ENCODE data around the gene ABI1.

DNA sequence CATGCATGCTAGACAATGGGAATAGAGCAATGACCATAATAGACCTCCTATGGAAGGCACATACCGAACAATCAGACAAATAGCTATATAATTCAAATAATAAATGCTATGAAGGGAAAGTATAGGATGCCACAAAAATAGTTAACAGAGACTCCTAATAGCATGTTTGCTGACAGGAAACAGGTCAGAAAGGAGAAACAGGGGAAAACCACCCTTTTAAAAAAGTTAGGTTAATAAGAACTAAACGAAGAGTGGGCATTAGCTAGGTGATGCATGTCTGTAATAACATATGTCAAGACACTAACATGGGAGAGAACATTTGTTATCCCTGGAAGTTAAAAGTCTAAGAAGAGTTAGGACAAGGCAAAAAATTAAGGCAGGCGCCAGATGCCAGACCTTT, 58.9 kb downstream of the ABI1 start:
- TF ChIP-seq, protein P1, sequence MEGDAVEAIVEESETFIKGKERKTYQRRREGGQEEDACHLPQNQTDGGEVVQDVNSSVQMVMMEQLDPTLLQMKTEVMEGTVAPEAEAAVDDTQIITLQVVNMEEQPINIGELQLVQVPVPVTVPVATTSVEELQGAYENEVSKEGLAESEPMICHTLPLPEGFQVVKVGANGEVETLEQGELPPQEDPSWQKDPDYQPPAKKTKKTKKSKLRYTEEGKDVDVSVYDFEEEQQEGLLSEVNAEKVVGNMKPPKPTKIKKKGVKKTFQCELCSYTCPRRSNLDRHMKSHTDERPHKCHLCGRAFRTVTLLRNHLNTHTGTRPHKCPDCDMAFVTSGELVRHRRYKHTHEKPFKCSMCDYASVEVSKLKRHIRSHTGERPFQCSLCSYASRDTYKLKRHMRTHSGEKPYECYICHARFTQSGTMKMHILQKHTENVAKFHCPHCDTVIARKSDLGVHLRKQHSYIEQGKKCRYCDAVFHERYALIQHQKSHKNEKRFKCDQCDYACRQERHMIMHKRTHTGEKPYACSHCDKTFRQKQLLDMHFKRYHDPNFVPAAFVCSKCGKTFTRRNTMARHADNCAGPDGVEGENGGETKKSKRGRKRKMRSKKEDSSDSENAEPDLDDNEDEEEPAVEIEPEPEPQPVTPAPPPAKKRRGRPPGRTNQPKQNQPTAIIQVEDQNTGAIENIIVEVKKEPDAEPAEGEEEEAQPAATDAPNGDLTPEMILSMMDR (tag by site-specific recombination; IDR thresholded peaks at IDR 0.05): no peak
- TF ChIP-seq YY1 (tag by site-specific recombination; IDR thresholded peaks at IDR 0.05) (no peak), ZNF792 (tag by site-specific recombination; IDR thresholded peaks at IDR 0.05) (no peak), ZBTB21 (tag by site-specific recombination; IDR thresholded peaks at IDR 0.05) (no peak), ZNF324 (tag by site-specific recombination; IDR thresholded peaks at IDR 0.05) (no peak), ZNF521 (tag by site-specific recombination; IDR thresholded peaks at IDR 0.05) (no peak), ZNF623 (tag by site-specific recombination; IDR thresholded peaks at IDR 0.05) (no peak), ZFP3 (tag by site-specific recombination; IDR thresholded peaks at IDR 0.05; ENCODE audit: low read depth) (no peak), ZNF239 (tag by site-specific recombination; IDR thresholded peaks at IDR 0.05) (no peak)

All from HEK293 (cell line).